Measurements from ENCODE around the gene TRIM60.
"Not testable (repeated sequence)": the region's sequence is repeated elsewhere in the genome, so short reads cannot be mapped to it uniquely, and the experiment has no call there.

GRCh38 chr4:165025782-165026181 lies 6.0 kb upstream of the TRIM60 start:
- TF ChIP-seq, protein P1, sequence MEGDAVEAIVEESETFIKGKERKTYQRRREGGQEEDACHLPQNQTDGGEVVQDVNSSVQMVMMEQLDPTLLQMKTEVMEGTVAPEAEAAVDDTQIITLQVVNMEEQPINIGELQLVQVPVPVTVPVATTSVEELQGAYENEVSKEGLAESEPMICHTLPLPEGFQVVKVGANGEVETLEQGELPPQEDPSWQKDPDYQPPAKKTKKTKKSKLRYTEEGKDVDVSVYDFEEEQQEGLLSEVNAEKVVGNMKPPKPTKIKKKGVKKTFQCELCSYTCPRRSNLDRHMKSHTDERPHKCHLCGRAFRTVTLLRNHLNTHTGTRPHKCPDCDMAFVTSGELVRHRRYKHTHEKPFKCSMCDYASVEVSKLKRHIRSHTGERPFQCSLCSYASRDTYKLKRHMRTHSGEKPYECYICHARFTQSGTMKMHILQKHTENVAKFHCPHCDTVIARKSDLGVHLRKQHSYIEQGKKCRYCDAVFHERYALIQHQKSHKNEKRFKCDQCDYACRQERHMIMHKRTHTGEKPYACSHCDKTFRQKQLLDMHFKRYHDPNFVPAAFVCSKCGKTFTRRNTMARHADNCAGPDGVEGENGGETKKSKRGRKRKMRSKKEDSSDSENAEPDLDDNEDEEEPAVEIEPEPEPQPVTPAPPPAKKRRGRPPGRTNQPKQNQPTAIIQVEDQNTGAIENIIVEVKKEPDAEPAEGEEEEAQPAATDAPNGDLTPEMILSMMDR (IDR thresholded peaks at IDR 0.05), result not testable (repeated sequence)
- TF ChIP-seq POLR2A, POLR2AphosphoS5, EP300 (IDR thresholded peaks at IDR 0.05): not testable (repeated sequence)
